Lung (tissue), 12 donors: ENCODE measurements around the gene UBQLNL. TPM values are rescaled to one million over a fixed set of nuclear protein-coding genes. Genes with fewer than 3 reads are reported as not detected.

ENCODE experiments used
- ATAC-seq: fragments of 200-7000 bp; cut with Tn5 transposase; one replicate; pipeline ENCODE4 v1.9.1; 2020; ENCODE audit warnings: moderate number of reproducible peaks; ENCODE audit not compliant: insufficient read depth, low FRiP score
- DNase-seq, 3 donors: peaks; one replicate each; pipeline ENCODE4 v3.0.0-alpha.2; 2013 to 2017
- H3K27ac ChIP-seq, 2 donors: one replicate each; pipeline ENCODE4 v1.5.1; 2013; ENCODE audit warnings: mild to moderate bottlenecking in 2 of 2, moderate library complexity in 2 of 2, control low read depth in 1 of 2, inconsistent platforms in 1 of 2, low read depth in 1 of 2, low read length in 1 of 2
- H3K27me3 ChIP-seq, 3 donors: one replicate each; pipeline ENCODE4 v1.5.1; 2013; ENCODE audit warnings: low read length in 2 of 3; ENCODE audit not compliant: control insufficient read depth in 3 of 3, insufficient read depth in 3 of 3
- H3K36me3 ChIP-seq, 4 donors: one replicate each; pipeline ENCODE4 v1.5.1; 2013; ENCODE audit warnings: low read length in 4 of 4, mild to moderate bottlenecking in 1 of 4, moderate library complexity in 1 of 4; ENCODE audit not compliant: control insufficient read depth in 4 of 4, insufficient read depth in 4 of 4
- H3K4me1 ChIP-seq, 5 donors: one replicate each; pipeline ENCODE4 v1.5.1; 2013; ENCODE audit warnings: low read length in 5 of 5, mild to moderate bottlenecking in 2 of 5, moderate library complexity in 1 of 5; ENCODE audit not compliant: control insufficient read depth in 5 of 5, insufficient read depth in 5 of 5
- H3K4me3 ChIP-seq: one replicate; pipeline ENCODE4 v1.5.1; 2013; ENCODE audit warnings: mild to moderate bottlenecking, control low read depth, moderate library complexity
- H3K9ac ChIP-seq, 2 donors: one replicate each; pipeline ENCODE4 v1.5.1; 2013; ENCODE audit warnings: low read length in 2 of 2, control low read depth in 1 of 2; ENCODE audit not compliant: insufficient read depth in 1 of 2
- H3K9me3 ChIP-seq, 4 donors: one replicate each; pipeline ENCODE4 v1.5.1; 2013; ENCODE audit warnings: low read length in 3 of 4, mild to moderate bottlenecking in 1 of 4, moderate library complexity in 1 of 4; ENCODE audit not compliant: control insufficient read depth in 4 of 4, insufficient read depth in 3 of 4
- WGBS, 2 donors: extraction: QIAGEN DNeasy Blood & Tissue Kit; methylation state at CpG; one replicate each; pipeline ENCODE4 v1.1.7; 2013; 5-methylcytosine and 5-hydroxymethylcytosine counted together
- polyA plus RNA-seq, 2 donors: library from polyadenylated mRNA; stranded (reverse); fragments of 200-250 nt; gene quantifications; one replicate each; pipeline ENCODE4 v1.2.1, GENCODE V29; 2013
- total RNA-seq, 2 donors: library from RNA; depleted of rRNA in 1 of 2; stranded (reverse); fragments of >200 nt in 1 of 2; gene quantifications; one replicate each; pipeline ENCODE4 v1.2.1, GENCODE V29; 2014 to 2021
- TF ChIP-seq, protein P1 (sequence below): IDR thresholded peaks from 2 replicates; pipeline ENCODE4 v1.5.1; 2012; ENCODE audit warnings: mild to moderate bottlenecking; ENCODE audit errors: control extremely low read depth, extremely low read depth
- donor health status: control.
- donor health status: control.
- donor health status: Bipolar disorder and iron deficiency.
- donor health status: healthy.
- donor health status: DM: yes; HTN: yes; CAD: no.

UBQLNL gene
- total and polyA plus RNA-seq, 4 donors, result 0.16 to 0.85 (median 0.56) TPM

GRCh38 chr11:5507933-5508305 lies 8.6 kb downstream of the UBQLNL start:
- no peaks in the 10 kb centered on the region for H3K4me1 ChIP-seq
- H3K27ac ChIP-seq, result no peak overlapping the region
- no peaks in the 10 kb centered on the region for H3K36me3 ChIP-seq
- no peak overlapping the region for H3K9ac ChIP-seq
- no peak overlapping the region for H3K4me3 ChIP-seq
- WGBS, 2 donors, result 78 to 89% methylated on average over 6 of the region's 6 CpGs
- DNase-seq (no peak), ATAC-seq (no peak)
- no peaks in the 10 kb centered on the region for H3K27me3 ChIP-seq
- no peaks in the 10 kb centered on the region for H3K9me3 ChIP-seq
- TF ChIP-seq, protein P1, sequence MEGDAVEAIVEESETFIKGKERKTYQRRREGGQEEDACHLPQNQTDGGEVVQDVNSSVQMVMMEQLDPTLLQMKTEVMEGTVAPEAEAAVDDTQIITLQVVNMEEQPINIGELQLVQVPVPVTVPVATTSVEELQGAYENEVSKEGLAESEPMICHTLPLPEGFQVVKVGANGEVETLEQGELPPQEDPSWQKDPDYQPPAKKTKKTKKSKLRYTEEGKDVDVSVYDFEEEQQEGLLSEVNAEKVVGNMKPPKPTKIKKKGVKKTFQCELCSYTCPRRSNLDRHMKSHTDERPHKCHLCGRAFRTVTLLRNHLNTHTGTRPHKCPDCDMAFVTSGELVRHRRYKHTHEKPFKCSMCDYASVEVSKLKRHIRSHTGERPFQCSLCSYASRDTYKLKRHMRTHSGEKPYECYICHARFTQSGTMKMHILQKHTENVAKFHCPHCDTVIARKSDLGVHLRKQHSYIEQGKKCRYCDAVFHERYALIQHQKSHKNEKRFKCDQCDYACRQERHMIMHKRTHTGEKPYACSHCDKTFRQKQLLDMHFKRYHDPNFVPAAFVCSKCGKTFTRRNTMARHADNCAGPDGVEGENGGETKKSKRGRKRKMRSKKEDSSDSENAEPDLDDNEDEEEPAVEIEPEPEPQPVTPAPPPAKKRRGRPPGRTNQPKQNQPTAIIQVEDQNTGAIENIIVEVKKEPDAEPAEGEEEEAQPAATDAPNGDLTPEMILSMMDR, result no peak

- H3K4me1 ChIP-seq, result no peaks in the 10 kb centered on the region
- TF ChIP-seq, protein P1, result no peak
- no peak overlapping the region for H3K27ac ChIP-seq
Observed at GRCh38 chr11:5507177-5507932, 9.1 kb downstream of the UBQLNL start.

GRCh38 chr11:5505363-5506048 lies 11.0 kb downstream of the UBQLNL start:
- no peak overlapping the region for H3K4me3 ChIP-seq
- WGBS, 2 donors, result 89 to 96% methylated on average over 9 of the region's 9 CpGs
- no peaks in the 10 kb centered on the region for H3K4me1 ChIP-seq
- H3K36me3 ChIP-seq, result no peaks in the 10 kb centered on the region
- ATAC-seq (no peak), DNase-seq (no peak)
- no peak overlapping the region for H3K27ac ChIP-seq
- no peaks in the 10 kb centered on the region for H3K27me3 ChIP-seq
- no peaks in the 10 kb centered on the region for H3K9me3 ChIP-seq
- TF ChIP-seq, protein P1, result no peak
- no peak overlapping the region for H3K9ac ChIP-seq

More at GRCh38 chr11:5507177-5507932, 9.1 kb downstream of the UBQLNL start:
- Histone ChIP-seq H3K9me3 (no peaks in the 10 kb centered on the region), H3K27me3 (no peaks in the 10 kb centered on the region), H3K36me3 (no peaks in the 10 kb centered on the region), H3K4me3 (no peak overlapping the region), H3K9ac (no peak overlapping the region)
- WGBS, 2 donors, result 82 to 93% methylated on average over 9 of the region's 9 CpGs
- no peak for ATAC-seq
- no peak for DNase-seq
